Tibial nerve (tissue), 4 donors: ENCODE measurements around the gene FNBP1L. TPM values are rescaled to one million over a fixed set of nuclear protein-coding genes. Genes with fewer than 3 reads are reported as not detected.

Experiments
- DNase-seq, 2 donors: peaks; one replicate each; pipeline ENCODE4 v3.0.0-alpha.2; 2019; ENCODE audit warnings: low spot score in 2 of 2
- H3K27ac ChIP-seq, 4 donors: fragments of 200-600 bp; sonication (generic) in 3 of 4; one replicate each; pipeline ENCODE4 v1.5.1; 2017 to 2019; ENCODE audit warnings: mild to moderate bottlenecking in 1 of 4
- H3K27me3 ChIP-seq, 2 donors: fragments of 200-600 bp; sonication (generic) in 1 of 2; one replicate each; pipeline versions ENCODE4 v1.5.1 to v1.6.0; 2017 to 2019
- H3K36me3 ChIP-seq, 3 donors: fragments of 200-600 bp; sonication (generic); one replicate each; pipeline ENCODE4 v1.5.1; 2018 to 2019
- H3K4me1 ChIP-seq, 4 donors: fragments of 200-600 bp; sonication (generic) in 3 of 4; one replicate each; pipeline ENCODE4 v1.5.1; 2017 to 2019
- H3K4me3 ChIP-seq, 4 donors: fragments of 200-600 bp; sonication (generic) in 3 of 4; one replicate each; pipeline ENCODE4 v1.5.1; 2017 to 2019; ENCODE audit warnings: mild to moderate bottlenecking in 1 of 4, moderate library complexity in 1 of 4
- H3K9me3 ChIP-seq, 4 donors: fragments of 200-600 bp; sonication (generic) in 3 of 4; one replicate each; pipeline ENCODE4 v1.5.1; 2017 to 2019
- EP300 ChIP-seq, 2 donors: sonication (generic); formaldehyde crosslinking; IDR thresholded peaks; one replicate each; pipeline ENCODE4 v1.6.1; 2017; ENCODE audit warnings: antibody characterized with exemption in 2 of 2, mild to moderate bottlenecking in 1 of 2
- POLR2A ChIP-seq, 2 donors: fragments of 450-650 bp; IDR thresholded peaks; one replicate each; pipeline ENCODE4 v1.6.1; 2017; ENCODE audit warnings: antibody characterized with exemption in 2 of 2, mild to moderate bottlenecking in 2 of 2, moderate library complexity in 2 of 2
- WGBS, 2 donors: methylation state at CpG; one replicate each; pipeline ENCODE4 v1.1.5; 2018; 5-methylcytosine and 5-hydroxymethylcytosine counted together
- total RNA-seq, 4 donors: library from RNA; depleted of rRNA; stranded (reverse); fragments of >200 nt; gene quantifications; one replicate each; pipeline ENCODE4 v1.1.0, GENCODE V29; 2016
- TF ChIP-seq, protein P1 (sequence below), 5 experiments: fragments of 200-600 bp in 3 of 5; fragments of 450-650 bp in 2 of 5; sonication (generic) in 3 of 5; IDR thresholded peaks; one replicate each; pipeline ENCODE4 v1.5.1; 2016 to 2019; ENCODE audit warnings: antibody characterized with exemption in 5 of 5, mild to moderate bottlenecking in 3 of 5, moderate library complexity in 2 of 5

Gene FNBP1L
- total RNA-seq, 4 donors from 2014 or later = 18.3 to 23.2 (median 20.5) TPM

DNA sequence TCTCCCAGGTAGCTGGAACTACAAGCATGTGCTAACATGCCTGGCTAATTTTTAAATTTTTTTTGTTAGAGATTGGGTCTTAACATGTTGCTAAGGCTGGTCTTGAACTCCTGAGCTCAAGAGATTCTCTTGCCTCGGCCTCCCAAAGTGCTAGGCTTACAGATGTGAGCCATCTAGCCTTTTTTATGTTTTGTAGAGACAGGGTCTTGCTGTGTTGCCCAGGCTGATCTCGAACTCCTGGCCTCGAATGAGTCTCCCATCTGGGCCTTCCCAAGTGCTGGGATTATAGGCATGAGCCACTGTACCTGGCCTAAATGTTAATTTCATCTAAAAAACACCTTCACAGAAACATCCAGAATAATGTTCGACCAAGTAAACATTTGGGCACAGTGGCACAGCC, 48.6 kb downstream of the FNBP1L start:
- TF ChIP-seq POLR2A (IDR thresholded peaks at IDR 0.05) (no peak), EP300 (IDR thresholded peaks at IDR 0.05) (no peak)
- TF ChIP-seq, protein P1, sequence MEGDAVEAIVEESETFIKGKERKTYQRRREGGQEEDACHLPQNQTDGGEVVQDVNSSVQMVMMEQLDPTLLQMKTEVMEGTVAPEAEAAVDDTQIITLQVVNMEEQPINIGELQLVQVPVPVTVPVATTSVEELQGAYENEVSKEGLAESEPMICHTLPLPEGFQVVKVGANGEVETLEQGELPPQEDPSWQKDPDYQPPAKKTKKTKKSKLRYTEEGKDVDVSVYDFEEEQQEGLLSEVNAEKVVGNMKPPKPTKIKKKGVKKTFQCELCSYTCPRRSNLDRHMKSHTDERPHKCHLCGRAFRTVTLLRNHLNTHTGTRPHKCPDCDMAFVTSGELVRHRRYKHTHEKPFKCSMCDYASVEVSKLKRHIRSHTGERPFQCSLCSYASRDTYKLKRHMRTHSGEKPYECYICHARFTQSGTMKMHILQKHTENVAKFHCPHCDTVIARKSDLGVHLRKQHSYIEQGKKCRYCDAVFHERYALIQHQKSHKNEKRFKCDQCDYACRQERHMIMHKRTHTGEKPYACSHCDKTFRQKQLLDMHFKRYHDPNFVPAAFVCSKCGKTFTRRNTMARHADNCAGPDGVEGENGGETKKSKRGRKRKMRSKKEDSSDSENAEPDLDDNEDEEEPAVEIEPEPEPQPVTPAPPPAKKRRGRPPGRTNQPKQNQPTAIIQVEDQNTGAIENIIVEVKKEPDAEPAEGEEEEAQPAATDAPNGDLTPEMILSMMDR (IDR thresholded peaks at IDR 0.05) = no peak
- DNase-seq = no peak
- H3K4me1 ChIP-seq = peaks cover 0 to 8% (median 0%) of the 10 kb centered on the region in 4 donors
- no peak overlapping the region for H3K27ac ChIP-seq
- whole genome bisulfite sequencing, 2 donors = 98 to 99% methylated on average over 4 of the region's 4 CpGs
- no peaks in the 10 kb centered on the region for H3K9me3 ChIP-seq
- H3K36me3 ChIP-seq = peaks cover 0 to 11% (median 0%) of the 10 kb centered on the region in 3 donors
- H3K27me3 ChIP-seq = no peaks in the 10 kb centered on the region
- H3K4me3 ChIP-seq = no peak overlapping the region

DNA sequence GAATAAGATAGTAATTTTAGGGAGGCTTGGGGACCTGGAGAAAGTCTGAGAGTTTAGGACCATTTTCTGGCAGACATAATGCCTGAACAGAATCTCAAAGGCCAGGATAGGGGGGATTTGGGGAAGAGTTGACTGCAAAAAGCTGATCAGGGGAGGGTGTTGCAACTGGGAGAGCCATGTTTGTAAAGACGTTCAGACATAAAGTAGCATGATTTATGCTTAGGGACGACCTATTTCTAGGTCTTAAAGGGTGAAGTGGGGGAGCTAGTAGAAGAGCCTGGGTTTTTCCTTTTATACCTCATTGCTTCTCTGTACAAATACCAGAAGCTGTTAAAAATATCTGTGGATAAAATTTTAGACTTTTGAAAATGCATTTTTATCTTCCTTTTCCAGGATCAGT, 51.2 kb downstream of the FNBP1L start:
- TF ChIP-seq, protein P1 (IDR thresholded peaks at IDR 0.05) = no peak
- TF ChIP-seq POLR2A (IDR thresholded peaks at IDR 0.05) = no peak
- no peak for TF ChIP-seq EP300 (IDR thresholded peaks at IDR 0.05)
- H3K9me3 ChIP-seq = no peaks in the 10 kb centered on the region
- H3K36me3 ChIP-seq = peaks cover 0 to 13% (median 0%) of the 10 kb centered on the region in 3 donors
- DNase-seq = no peak
- no peak overlapping the region for H3K27ac ChIP-seq
- H3K4me3 ChIP-seq = no peak overlapping the region
- WGBS, 2 donors = 42 to 43% methylated on average over 2 of the region's 2 CpGs
- peaks cover 0 to 8% (median 0%) of the 10 kb centered on the region in 4 donors for H3K4me1 ChIP-seq
- no peaks in the 10 kb centered on the region for H3K27me3 ChIP-seq

DNA sequence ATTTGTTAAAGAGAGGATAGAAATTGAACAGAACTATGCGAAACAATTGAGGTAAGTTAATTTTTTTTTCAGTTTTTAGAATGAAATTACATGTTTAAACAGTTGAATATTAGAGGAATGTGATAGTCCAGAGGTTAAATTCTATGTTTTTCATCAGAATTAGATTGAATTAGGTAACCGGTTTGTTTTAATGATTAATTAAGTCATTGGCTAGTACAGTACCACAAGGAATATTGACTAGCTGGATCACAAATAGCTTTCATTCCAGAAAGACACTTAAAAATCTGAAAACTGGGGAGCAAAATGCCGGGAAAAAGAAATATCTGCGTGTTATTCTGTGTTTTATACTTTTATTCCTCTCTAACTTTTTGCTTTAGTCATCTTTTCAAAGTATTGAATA, 51.6 kb downstream of the FNBP1L start:
- Histone ChIP-seq H3K36me3 (peaks cover 0 to 13% (median 0%) of the 10 kb centered on the region in 3 donors), H3K9me3 (no peaks in the 10 kb centered on the region), H3K27me3 (no peaks in the 10 kb centered on the region), H3K27ac (no peak overlapping the region), H3K4me1 (peaks cover 0 to 8% (median 0%) of the 10 kb centered on the region in 4 donors), H3K4me3 (no peak overlapping the region)
- no peak for TF ChIP-seq POLR2A (IDR thresholded peaks at IDR 0.05)
- TF ChIP-seq, protein P1 (IDR thresholded peaks at IDR 0.05) = no peak
- TF ChIP-seq EP300 (IDR thresholded peaks at IDR 0.05) = no peak
- DNase-seq = no peak
- 71 to 80% methylated on average over 4 of the region's 4 CpGs for WGBS, 2 donors

DNA sequence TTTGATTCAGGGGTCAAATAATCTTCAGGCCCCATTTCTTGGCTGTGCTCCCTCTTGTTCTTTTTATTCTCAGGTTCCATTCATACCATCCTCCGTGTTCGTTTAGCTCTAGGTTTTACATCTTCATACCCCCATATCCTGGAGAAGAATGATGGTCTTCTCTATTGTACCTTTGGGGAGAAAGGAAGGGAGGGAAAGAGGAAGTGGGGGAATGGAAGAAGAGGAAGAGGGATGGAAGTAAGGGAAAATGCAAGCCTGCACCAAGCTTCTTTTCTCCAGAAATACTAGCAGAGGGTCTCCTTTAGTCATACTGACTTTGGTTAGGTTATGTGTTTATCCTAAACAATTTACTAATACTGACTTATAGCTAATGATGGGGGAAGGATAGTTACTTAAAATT, 52.4 kb downstream of the FNBP1L start:
- no peak overlapping the region for H3K27ac ChIP-seq
- H3K4me3 ChIP-seq = no peak overlapping the region
- WGBS, 2 donors = 58 to 75% methylated on average over 2 of the region's 2 CpGs
- TF ChIP-seq, protein P1 (IDR thresholded peaks at IDR 0.05) = no peak
- TF ChIP-seq POLR2A (IDR thresholded peaks at IDR 0.05) = no peak
- no peak for TF ChIP-seq EP300 (IDR thresholded peaks at IDR 0.05)
- peaks cover 0 to 8% (median 0%) of the 10 kb centered on the region in 4 donors for H3K4me1 ChIP-seq
- H3K27me3 ChIP-seq = no peaks in the 10 kb centered on the region
- H3K9me3 ChIP-seq = no peaks in the 10 kb centered on the region
- no peak for DNase-seq
- H3K36me3 ChIP-seq = peaks cover 0 to 13% (median 0%) of the 10 kb centered on the region in 3 donors

DNA sequence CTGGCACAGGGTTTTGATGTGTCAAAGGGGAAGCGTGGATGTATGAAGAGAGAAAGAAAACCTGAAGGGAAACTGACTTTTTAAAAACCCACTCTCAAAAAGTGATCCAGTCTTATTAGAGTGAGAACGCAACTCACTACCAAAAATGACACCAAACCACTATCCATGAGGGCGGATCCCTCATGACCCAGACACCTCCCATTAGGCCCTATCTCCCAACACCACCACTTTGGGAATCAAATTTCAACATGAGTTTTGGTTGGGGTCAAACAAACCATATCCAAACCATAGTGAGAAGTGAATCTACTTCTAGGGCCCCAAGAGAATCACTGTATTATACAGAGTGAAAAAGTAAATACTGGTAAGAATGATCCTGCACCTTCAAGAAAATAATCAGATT, 53.5 kb downstream of the FNBP1L start:
- Histone ChIP-seq H3K4me3 (no peak overlapping the region), H3K27me3 (no peaks in the 10 kb centered on the region), H3K4me1 (peaks cover 0 to 8% (median 0%) of the 10 kb centered on the region in 4 donors), H3K9me3 (no peaks in the 10 kb centered on the region), H3K36me3 (peaks cover 0 to 13% (median 0%) of the 10 kb centered on the region in 3 donors), H3K27ac (no peak overlapping the region)
- DNase-seq = no peak
- WGBS, 2 donors = 100% methylated on average over 3 of the region's 3 CpGs
- no peak for TF ChIP-seq EP300 (IDR thresholded peaks at IDR 0.05)
- TF ChIP-seq, protein P1 (IDR thresholded peaks at IDR 0.05) = no peak
- TF ChIP-seq POLR2A (IDR thresholded peaks at IDR 0.05) = no peak
